Activated naive CD4-positive, alpha-beta T cell treated with anti-CD3 and anti-CD28 coated beads, Interleukin-2, amount 50 U/mL, for 24 hours (primary cell): ENCODE measurements around the gene CPAMD8.

ENCODE experiments used
- H3K27ac Mint-ChIP-seq: one replicate; pipeline ENCODE4 v1.8.0; 2021; ENCODE audit warnings: mild to moderate bottlenecking, mixed read lengths
- H3K27me3 Mint-ChIP-seq: one replicate; pipeline ENCODE4 v1.8.0; 2021; ENCODE audit warnings: mixed read lengths
- H3K36me3 Mint-ChIP-seq: one replicate; pipeline ENCODE4 v1.8.0; 2021; ENCODE audit warnings: mixed read lengths
- H3K4me1 Mint-ChIP-seq: one replicate; pipeline ENCODE4 v1.8.0; 2021; ENCODE audit warnings: mixed read lengths
- H3K4me3 Mint-ChIP-seq: one replicate; pipeline ENCODE4 v1.8.0; 2021; ENCODE audit warnings: mild to moderate bottlenecking, mixed read lengths
- H3K9me3 Mint-ChIP-seq: one replicate; pipeline ENCODE4 v1.8.0; 2021; ENCODE audit warnings: mixed read lengths

CPAMD8 gene

DNA sequence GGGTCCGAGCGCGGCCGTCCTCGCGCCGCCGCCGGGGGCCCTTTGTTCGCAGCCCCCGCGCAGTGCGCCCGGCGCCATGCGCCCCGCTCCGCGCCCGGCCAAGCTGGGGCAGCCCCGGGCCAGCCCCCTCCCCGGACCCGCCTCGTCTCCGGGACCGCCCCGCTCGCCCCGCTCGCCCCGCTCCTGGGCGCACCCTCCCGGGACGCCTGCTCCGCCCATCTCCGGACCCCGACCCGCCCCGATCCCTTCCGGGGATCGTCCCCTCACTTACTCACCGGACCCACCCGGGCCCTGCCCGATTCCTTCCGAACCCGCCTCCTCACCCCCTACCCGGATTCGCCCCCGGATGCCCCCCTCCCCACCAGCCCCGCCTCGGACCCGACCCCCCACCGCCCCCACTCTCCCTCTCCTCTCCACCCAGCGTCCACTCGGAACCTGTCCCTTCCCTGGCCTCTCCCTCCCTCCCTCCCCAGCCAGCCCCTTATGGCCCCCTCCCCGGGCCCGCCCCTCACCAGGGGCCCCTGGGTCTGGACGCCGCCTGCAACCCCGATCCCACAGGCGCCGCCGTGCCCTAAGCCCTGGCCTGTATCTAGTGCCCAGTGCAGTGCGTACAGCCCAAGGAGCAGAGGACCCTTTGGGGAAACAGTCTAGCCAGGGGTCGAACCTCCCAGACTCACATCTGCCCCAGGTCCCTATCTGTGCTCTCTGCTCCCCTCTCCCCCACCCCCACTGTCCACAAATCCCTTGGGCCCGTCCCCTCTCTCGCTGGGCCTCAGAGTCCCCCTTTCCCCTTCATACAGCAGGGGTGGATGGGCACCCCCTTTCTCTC, at the start of gene CPAMD8:
Gene CPAMD8, minus strand, starts transcription at position 105 of the 829 bp plus-strand sequence. CDS start 168 bp downstream, outside the sequence.
- H3K4me1 Mint-ChIP-seq, result peaks cover 12% of the 10 kb centered on the region
- H3K36me3 Mint-ChIP-seq, result peaks cover 9% of the 10 kb centered on the region
- H3K4me3 Mint-ChIP-seq, result peak within 1 kb of the TSS; percentile 62
- no peak within 1 kb of the TSS for H3K27ac Mint-ChIP-seq
- no peaks in the 10 kb centered on the region for H3K9me3 Mint-ChIP-seq
- peaks cover 31% of the 10 kb centered on the region for H3K27me3 Mint-ChIP-seq

GRCh38 chr19:17075864-17076542, 49.4 kb upstream of the CPAMD8 start:
- H3K4me3 Mint-ChIP-seq, result peak overlapping the region; percentile 94
- H3K27ac Mint-ChIP-seq, result peak overlapping the region; percentile 88
- H3K27me3 Mint-ChIP-seq, result no peaks in the 10 kb centered on the region
- H3K9me3 Mint-ChIP-seq, result no peaks in the 10 kb centered on the region
- peaks cover 2% of the 10 kb centered on the region for H3K36me3 Mint-ChIP-seq
- peaks cover 56% of the 10 kb centered on the region for H3K4me1 Mint-ChIP-seq

DNA sequence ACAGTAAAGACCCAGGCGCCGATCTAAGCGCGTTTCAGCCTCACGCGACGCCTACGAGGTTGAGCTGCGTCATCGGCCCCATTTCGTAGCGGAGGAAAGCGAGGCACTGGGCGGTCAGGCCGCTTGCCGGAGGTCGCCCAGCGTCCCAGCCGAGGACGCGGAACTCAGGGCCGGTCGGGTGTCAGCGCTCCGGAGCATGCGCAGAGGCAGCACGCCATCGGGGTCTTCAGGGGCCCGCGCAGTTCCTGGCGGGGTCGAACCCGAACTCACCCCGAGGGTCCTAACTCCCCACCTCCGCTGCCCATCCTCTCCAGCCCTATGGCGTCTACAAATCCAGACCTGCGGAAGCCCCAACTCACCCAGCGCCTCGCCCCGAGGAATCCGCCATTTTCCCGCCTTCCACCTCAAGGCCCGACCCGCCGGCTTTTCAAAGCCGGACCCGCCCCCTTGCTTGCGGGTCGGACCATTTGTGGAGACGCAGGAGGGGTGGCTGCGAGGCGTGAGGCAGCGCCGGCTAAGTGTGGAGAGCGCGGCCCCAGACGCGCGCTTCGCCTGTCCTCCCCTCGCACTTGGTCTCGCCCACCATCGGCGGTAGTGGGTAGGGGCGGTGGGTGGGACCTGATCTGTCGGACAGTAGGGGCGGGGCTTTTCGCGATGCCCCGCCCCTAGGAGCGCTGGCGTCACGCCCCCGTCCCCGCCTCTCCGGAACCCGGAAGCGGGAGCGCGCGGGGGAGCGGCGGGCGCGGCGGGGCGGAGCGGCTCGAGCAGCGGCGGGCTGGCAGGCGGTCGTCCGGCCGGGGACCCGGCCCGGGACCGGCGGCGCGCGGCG, 48.6 kb upstream of the CPAMD8 start, which contains the start of the genes HAUS8 and MYO9B:
Gene HAUS8, minus strand, starts transcription at position 418 of the 829 bp plus-strand sequence. Its CDS starts 30 bp downstream, at position 388.
Gene MYO9B, plus strand, starts transcription at position 743 of the 829 bp plus-strand sequence. CDS start 25,941 bp downstream, outside the sequence.
- H3K27ac Mint-ChIP-seq, result peak within 1 kb of the TSS; percentile 98
- peaks cover 55% of the 10 kb centered on the region for H3K4me1 Mint-ChIP-seq
- no peaks in the 10 kb centered on the region for H3K27me3 Mint-ChIP-seq
- no peaks in the 10 kb centered on the region for H3K9me3 Mint-ChIP-seq
- peaks cover 2% of the 10 kb centered on the region for H3K36me3 Mint-ChIP-seq
- H3K4me3 Mint-ChIP-seq, result peak within 1 kb of the TSS; percentile 98

DNA sequence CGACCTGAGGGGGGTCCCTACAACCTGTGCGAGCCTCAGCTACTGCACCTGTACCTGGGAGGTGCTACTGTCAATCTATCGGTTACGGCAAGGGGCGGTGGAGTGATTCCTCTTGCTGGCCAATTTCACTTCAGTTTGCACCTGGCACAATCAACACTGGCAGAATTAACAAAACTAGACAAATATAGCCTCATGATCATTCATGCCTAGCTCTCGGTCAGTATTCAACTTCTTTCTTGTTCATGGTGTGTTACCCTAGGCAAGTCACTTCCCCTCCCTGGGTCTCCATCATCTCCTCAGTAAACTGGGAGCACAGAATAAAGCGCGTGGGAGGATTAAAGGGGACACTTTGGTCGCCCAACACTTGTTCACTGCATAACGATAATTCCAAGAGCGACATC, 48.0 kb upstream of the CPAMD8 start:
- H3K9me3 Mint-ChIP-seq, result no peaks in the 10 kb centered on the region
- peaks cover 2% of the 10 kb centered on the region for H3K36me3 Mint-ChIP-seq
- no peaks in the 10 kb centered on the region for H3K27me3 Mint-ChIP-seq
- peak overlapping the region; percentile 98 for H3K4me3 Mint-ChIP-seq
- peak overlapping the region; percentile 98 for H3K27ac Mint-ChIP-seq
- H3K4me1 Mint-ChIP-seq, result peaks cover 54% of the 10 kb centered on the region

- Mint-ChIP-seq H3K27me3 (no peaks in the 10 kb centered on the region), H3K36me3 (peaks cover 2% of the 10 kb centered on the region), H3K9me3 (no peaks in the 10 kb centered on the region), H3K4me3 (peak overlapping the region; percentile 98), H3K27ac (peak overlapping the region; percentile 98), H3K4me1 (peaks cover 49% of the 10 kb centered on the region)
Observed at GRCh38 chr19:17073869-17074633, 47.4 kb upstream of the CPAMD8 start.

GRCh38 chr19:17070912-17071311, 44.3 kb upstream of the CPAMD8 start:
- H3K4me3 Mint-ChIP-seq, result no peak overlapping the region
- no peaks in the 10 kb centered on the region for H3K27me3 Mint-ChIP-seq
- peaks cover 5% of the 10 kb centered on the region for H3K36me3 Mint-ChIP-seq
- H3K9me3 Mint-ChIP-seq, result no peaks in the 10 kb centered on the region
- peaks cover 45% of the 10 kb centered on the region for H3K4me1 Mint-ChIP-seq
- no peak overlapping the region for H3K27ac Mint-ChIP-seq

GRCh38 chr19:17070421-17070820, 43.8 kb upstream of the CPAMD8 start:
- Mint-ChIP-seq H3K27ac (no peak overlapping the region), H3K27me3 (no peaks in the 10 kb centered on the region), H3K4me1 (peaks cover 48% of the 10 kb centered on the region), H3K36me3 (peaks cover 5% of the 10 kb centered on the region), H3K4me3 (no peak overlapping the region), H3K9me3 (no peaks in the 10 kb centered on the region)

DNA sequence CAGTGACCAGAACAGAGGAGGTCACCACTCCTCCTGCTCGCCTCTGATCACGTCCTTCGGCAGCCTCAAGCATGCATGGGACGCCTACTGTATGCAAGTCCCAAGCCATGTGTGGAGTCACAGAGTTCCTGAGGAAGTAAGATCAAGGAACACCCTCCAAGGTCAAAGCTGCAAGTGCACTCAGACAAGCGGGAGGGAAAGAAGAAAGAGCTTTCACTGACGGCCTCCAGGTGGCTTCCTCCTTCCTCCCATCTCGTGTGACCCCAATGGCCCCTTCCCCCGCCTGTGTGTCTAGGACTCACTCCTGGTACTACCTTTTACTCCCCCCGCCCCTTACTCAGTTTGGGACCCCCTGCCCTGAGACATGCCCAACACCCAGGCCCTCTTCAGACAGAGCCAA, 42.6 kb upstream of the CPAMD8 start:
- peaks cover 53% of the 10 kb centered on the region for H3K4me1 Mint-ChIP-seq
- peak overlapping the region; percentile 72 for H3K27ac Mint-ChIP-seq
- no peak overlapping the region for H3K4me3 Mint-ChIP-seq
- H3K9me3 Mint-ChIP-seq, result no peaks in the 10 kb centered on the region
- H3K27me3 Mint-ChIP-seq, result no peaks in the 10 kb centered on the region
- peaks cover 5% of the 10 kb centered on the region for H3K36me3 Mint-ChIP-seq

GRCh38 chr19:17063428-17063827, 36.8 kb upstream of the CPAMD8 start:
- Mint-ChIP-seq H3K36me3 (peaks cover 17% of the 10 kb centered on the region), H3K9me3 (no peaks in the 10 kb centered on the region), H3K4me3 (no peak overlapping the region), H3K4me1 (peaks cover 41% of the 10 kb centered on the region), H3K27me3 (no peaks in the 10 kb centered on the region), H3K27ac (no peak overlapping the region)

- no peaks in the 10 kb centered on the region for H3K27me3 Mint-ChIP-seq
- H3K36me3 Mint-ChIP-seq, result peaks cover 16% of the 10 kb centered on the region
- H3K4me3 Mint-ChIP-seq, result no peak overlapping the region
- peaks cover 32% of the 10 kb centered on the region for H3K4me1 Mint-ChIP-seq
- H3K9me3 Mint-ChIP-seq, result no peaks in the 10 kb centered on the region
- no peak overlapping the region for H3K27ac Mint-ChIP-seq
Observed at GRCh38 chr19:17061691-17062090, 35.1 kb upstream of the CPAMD8 start.

GRCh38 chr19:17061205-17061604, 34.6 kb upstream of the CPAMD8 start:
- Mint-ChIP-seq H3K4me1 (peaks cover 32% of the 10 kb centered on the region), H3K36me3 (peaks cover 16% of the 10 kb centered on the region), H3K27ac (no peak overlapping the region), H3K9me3 (no peaks in the 10 kb centered on the region), H3K4me3 (no peak overlapping the region), H3K27me3 (no peaks in the 10 kb centered on the region)

DNA sequence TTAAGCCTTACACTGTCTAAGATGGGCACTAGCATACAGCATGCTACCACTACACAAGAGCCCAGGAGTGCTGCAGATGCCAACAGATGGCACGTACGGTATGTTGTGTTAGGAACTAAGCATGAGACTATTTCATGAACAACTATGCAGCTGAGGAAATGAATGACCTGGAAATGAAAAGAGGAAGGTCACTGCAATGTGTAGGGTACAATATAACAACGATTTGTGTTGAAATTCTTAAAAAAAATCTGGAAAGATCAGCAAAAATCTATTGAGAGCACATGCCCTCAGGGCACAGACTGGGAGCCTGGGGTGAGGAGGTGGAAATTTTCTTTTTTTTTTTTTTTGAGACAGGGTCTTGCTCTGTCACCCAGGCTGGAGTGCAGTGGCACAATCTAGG, 34.2 kb upstream of the CPAMD8 start:
- peaks cover 32% of the 10 kb centered on the region for H3K4me1 Mint-ChIP-seq
- no peak overlapping the region for H3K4me3 Mint-ChIP-seq
- no peak overlapping the region for H3K27ac Mint-ChIP-seq
- peaks cover 16% of the 10 kb centered on the region for H3K36me3 Mint-ChIP-seq
- H3K27me3 Mint-ChIP-seq, result no peaks in the 10 kb centered on the region
- no peaks in the 10 kb centered on the region for H3K9me3 Mint-ChIP-seq

- peaks cover 7% of the 10 kb centered on the region for H3K4me1 Mint-ChIP-seq
- peaks cover 14% of the 10 kb centered on the region for H3K36me3 Mint-ChIP-seq
- H3K27ac Mint-ChIP-seq, result no peak overlapping the region
- H3K4me3 Mint-ChIP-seq, result no peak overlapping the region
- no peaks in the 10 kb centered on the region for H3K27me3 Mint-ChIP-seq
- no peaks in the 10 kb centered on the region for H3K9me3 Mint-ChIP-seq
Observed at GRCh38 chr19:17058236-17058635, 31.6 kb upstream of the CPAMD8 start.

DNA sequence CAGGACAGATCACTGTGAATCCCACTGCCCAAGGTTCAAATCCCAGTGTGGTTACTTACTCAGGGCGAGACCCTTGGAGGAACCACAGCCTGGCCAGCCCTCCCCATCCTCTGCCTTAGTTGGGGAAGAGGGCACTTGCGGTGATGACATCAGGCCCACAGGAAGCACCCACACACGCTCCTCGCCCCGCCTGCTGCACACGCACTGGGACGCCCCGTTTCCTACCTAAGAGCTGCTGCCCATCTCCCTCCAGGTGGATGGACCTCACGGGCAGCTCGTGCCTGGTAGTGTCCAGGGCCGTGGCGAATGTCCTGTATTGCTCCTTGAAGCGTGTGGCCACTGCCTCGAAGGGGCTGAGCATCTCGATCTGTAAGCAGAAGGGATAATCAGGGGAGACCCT, 29.0 kb upstream of the CPAMD8 start:
- no peaks in the 10 kb centered on the region for H3K4me1 Mint-ChIP-seq
- peaks cover 14% of the 10 kb centered on the region for H3K36me3 Mint-ChIP-seq
- no peak overlapping the region for H3K4me3 Mint-ChIP-seq
- H3K27ac Mint-ChIP-seq, result no peak overlapping the region
- no peaks in the 10 kb centered on the region for H3K27me3 Mint-ChIP-seq
- H3K9me3 Mint-ChIP-seq, result no peaks in the 10 kb centered on the region

DNA sequence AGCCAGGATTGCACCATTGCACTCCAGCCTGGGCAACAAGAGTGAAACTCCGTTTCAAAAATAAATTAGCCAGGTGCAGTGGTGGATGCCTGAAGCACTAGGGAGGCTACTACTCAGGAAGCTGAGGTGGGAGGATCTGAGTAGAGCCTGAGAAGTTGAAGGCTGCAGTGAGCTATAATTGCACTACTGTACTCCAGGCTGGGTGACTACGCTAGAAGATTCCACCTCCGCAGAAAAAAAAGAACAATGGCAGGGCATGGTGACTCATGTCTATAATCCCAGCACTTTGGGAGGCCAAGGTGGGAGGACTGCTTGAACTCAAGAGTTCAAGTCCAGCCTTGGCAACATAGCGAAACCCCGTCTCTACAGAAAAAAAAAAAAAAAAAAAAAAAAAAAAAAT, 28.1 kb upstream of the CPAMD8 start:
- no peak overlapping the region for H3K4me3 Mint-ChIP-seq
- peaks cover 14% of the 10 kb centered on the region for H3K36me3 Mint-ChIP-seq
- H3K27ac Mint-ChIP-seq, result no peak overlapping the region
- no peaks in the 10 kb centered on the region for H3K27me3 Mint-ChIP-seq
- no peaks in the 10 kb centered on the region for H3K9me3 Mint-ChIP-seq
- no peaks in the 10 kb centered on the region for H3K4me1 Mint-ChIP-seq
